ENCODE results near the gene SMURF1. TPM values are rescaled to one million over a fixed set of nuclear protein-coding genes. Genes with fewer than 3 reads are reported as not detected.

Gene SMURF1
- polyA plus RNA-seq, 3 donors from 2014 or later = 0.93 to 2.0 (median 1.2) TPM

- no peaks in the 10 kb centered on the region for H3K9me3 Mint-ChIP-seq
- no peak overlapping the region for H3K27ac Mint-ChIP-seq
- no peak overlapping the region for H3K4me3 Mint-ChIP-seq
- H3K4me1 Mint-ChIP-seq = no peaks in the 10 kb centered on the region
- no peak for DNase-seq
- H3K36me3 Mint-ChIP-seq = peaks cover 32 to 54% (median 48%) of the 10 kb centered on the region in 3 donors
- H3K27me3 Mint-ChIP-seq (ENCODE audit: low read depth in 3 of 3) = peaks cover 2 to 3% (median 2%) of the 10 kb centered on the region in 3 donors
These were observed 132.1 kb downstream of the SMURF1 start for GRCh38 chr7:99011706-99012404.

- DNase-seq = no peak
- Mint-ChIP-seq H3K4me1 (no peaks in the 10 kb centered on the region), H3K4me3 (no peak overlapping the region), H3K36me3 (peaks cover 31 to 54% (median 47%) of the 10 kb centered on the region in 3 donors), H3K9me3 (no peaks in the 10 kb centered on the region), H3K27ac (no peak overlapping the region), H3K27me3 (ENCODE audit: low read depth in 3 of 3) (peaks cover 2 to 3% (median 3%) of the 10 kb centered on the region in 3 donors)
These were observed 132.6 kb downstream of the SMURF1 start for GRCh38 chr7:99011341-99011705.

- no peaks in the 10 kb centered on the region for H3K9me3 Mint-ChIP-seq
- peaks cover 23 to 49% (median 41%) of the 10 kb centered on the region in 3 donors for H3K36me3 Mint-ChIP-seq
- no peak for DNase-seq
- peaks cover 2 to 5% (median 3%) of the 10 kb centered on the region in 3 donors for H3K27me3 Mint-ChIP-seq (ENCODE audit: low read depth in 3 of 3)
- peak overlapping the region in 2 of 6 donors; percentile 32 to 34 for H3K27ac Mint-ChIP-seq
- no peaks in the 10 kb centered on the region for H3K4me1 Mint-ChIP-seq
- H3K4me3 Mint-ChIP-seq = no peak overlapping the region
These were observed 133.6 kb downstream of the SMURF1 start for GRCh38 chr7:99010281-99010680.

GRCh38 chr7:99008921-99009530, 134.9 kb downstream of the SMURF1 start:
- Mint-ChIP-seq H3K4me1 (no peaks in the 10 kb centered on the region), H3K27me3 (ENCODE audit: low read depth in 3 of 3) (peaks cover 0 to 3% (median 3%) of the 10 kb centered on the region in 3 donors), H3K4me3 (no peak overlapping the region), H3K27ac (peak overlapping the region in 1 of 6 donors; percentile 29), H3K36me3 (peaks cover 20 to 47% (median 33%) of the 10 kb centered on the region in 3 donors), H3K9me3 (no peaks in the 10 kb centered on the region)
- DNase-seq = no peak

- no peaks in the 10 kb centered on the region for H3K4me1 Mint-ChIP-seq
- H3K36me3 Mint-ChIP-seq = peaks cover 20 to 47% (median 33%) of the 10 kb centered on the region in 3 donors
- no peaks in the 10 kb centered on the region for H3K9me3 Mint-ChIP-seq
- no peak overlapping the region for H3K27ac Mint-ChIP-seq
- no peak for DNase-seq
- H3K27me3 Mint-ChIP-seq (ENCODE audit: low read depth in 3 of 3) = peaks cover 0 to 3% (median 3%) of the 10 kb centered on the region in 3 donors
- H3K4me3 Mint-ChIP-seq = no peak overlapping the region
These were observed 135.7 kb downstream of the SMURF1 start for GRCh38 chr7:99008181-99008631.

GRCh38 chr7:99006739-99007424, 137.0 kb downstream of the SMURF1 start:
- no peak for DNase-seq
- H3K4me1 Mint-ChIP-seq = no peaks in the 10 kb centered on the region
- peaks cover 0 to 3% (median 3%) of the 10 kb centered on the region in 3 donors for H3K27me3 Mint-ChIP-seq (ENCODE audit: low read depth in 3 of 3)
- no peak overlapping the region for H3K4me3 Mint-ChIP-seq
- no peak overlapping the region for H3K27ac Mint-ChIP-seq
- peaks cover 20 to 35% (median 23%) of the 10 kb centered on the region in 3 donors for H3K36me3 Mint-ChIP-seq
- H3K9me3 Mint-ChIP-seq = no peaks in the 10 kb centered on the region

GRCh38 chr7:99005776-99006175, 138.1 kb downstream of the SMURF1 start:
- peaks cover 0 to 3% (median 3%) of the 10 kb centered on the region in 3 donors for H3K27me3 Mint-ChIP-seq (ENCODE audit: low read depth in 3 of 3)
- no peak overlapping the region for H3K4me3 Mint-ChIP-seq
- peaks cover 21 to 27% (median 21%) of the 10 kb centered on the region in 3 donors for H3K36me3 Mint-ChIP-seq
- no peak for DNase-seq
- H3K4me1 Mint-ChIP-seq = peaks cover 0 to 2% of the 10 kb centered on the region in 2 donors
- no peak overlapping the region for H3K27ac Mint-ChIP-seq
- no peaks in the 10 kb centered on the region for H3K9me3 Mint-ChIP-seq

- H3K36me3 Mint-ChIP-seq = peaks cover 15 to 21% (median 15%) of the 10 kb centered on the region in 3 donors
- H3K27me3 Mint-ChIP-seq (ENCODE audit: low read depth in 3 of 3) = peaks cover 0 to 3% (median 3%) of the 10 kb centered on the region in 3 donors
- H3K4me1 Mint-ChIP-seq = peaks cover 0 to 2% of the 10 kb centered on the region in 2 donors
- H3K9me3 Mint-ChIP-seq = no peaks in the 10 kb centered on the region
- DNase-seq = no peak
- no peak overlapping the region for H3K4me3 Mint-ChIP-seq
- peak overlapping the region in 2 of 6 donors; percentile 43 to 48 for H3K27ac Mint-ChIP-seq
These were observed 139.0 kb downstream of the SMURF1 start for GRCh38 chr7:99004781-99005500.

- Mint-ChIP-seq H3K4me1 (peaks cover 0 to 2% of the 10 kb centered on the region in 2 donors), H3K9me3 (no peaks in the 10 kb centered on the region), H3K36me3 (peaks cover 15 to 25% (median 15%) of the 10 kb centered on the region in 3 donors), H3K4me3 (no peak overlapping the region), H3K27me3 (ENCODE audit: low read depth in 3 of 3) (peaks cover 0 to 3% (median 3%) of the 10 kb centered on the region in 3 donors), H3K27ac (no peak overlapping the region)
- no peak for DNase-seq
These were observed 139.7 kb downstream of the SMURF1 start for GRCh38 chr7:99004216-99004615.

GRCh38 chr7:99003419-99003818, 140.5 kb downstream of the SMURF1 start:
- DNase-seq = no peak
- H3K36me3 Mint-ChIP-seq = peaks cover 15 to 27% (median 19%) of the 10 kb centered on the region in 3 donors
- no peak overlapping the region for H3K27ac Mint-ChIP-seq
- peaks cover 0 to 3% (median 2%) of the 10 kb centered on the region in 3 donors for H3K27me3 Mint-ChIP-seq (ENCODE audit: low read depth in 3 of 3)
- H3K4me3 Mint-ChIP-seq = no peak overlapping the region
- H3K9me3 Mint-ChIP-seq = no peaks in the 10 kb centered on the region
- H3K4me1 Mint-ChIP-seq = peaks cover 0 to 2% of the 10 kb centered on the region in 2 donors

GRCh38 chr7:99002827-99003212, 141.1 kb downstream of the SMURF1 start:
- Mint-ChIP-seq H3K9me3 (no peaks in the 10 kb centered on the region), H3K36me3 (peaks cover 15 to 27% (median 21%) of the 10 kb centered on the region in 3 donors), H3K27me3 (ENCODE audit: low read depth in 3 of 3) (peaks cover 0 to 3% (median 2%) of the 10 kb centered on the region in 3 donors), H3K27ac (peak overlapping the region in 1 of 6 donors; percentile 61), H3K4me3 (no peak overlapping the region), H3K4me1 (peaks cover 0 to 2% of the 10 kb centered on the region in 2 donors)
- no peak for DNase-seq

- H3K27me3 Mint-ChIP-seq (ENCODE audit: low read depth in 3 of 3) = peaks cover 0 to 3% (median 2%) of the 10 kb centered on the region in 3 donors
- no peak for DNase-seq
- H3K9me3 Mint-ChIP-seq = no peaks in the 10 kb centered on the region
- H3K4me1 Mint-ChIP-seq = peaks cover 0 to 2% of the 10 kb centered on the region in 2 donors
- peak overlapping the region in 4 of 6 donors; percentile 12 to 61 (median 42) for H3K27ac Mint-ChIP-seq
- no peak overlapping the region for H3K4me3 Mint-ChIP-seq
- peaks cover 15 to 27% (median 21%) of the 10 kb centered on the region in 3 donors for H3K36me3 Mint-ChIP-seq
These were observed 141.6 kb downstream of the SMURF1 start for GRCh38 chr7:99002148-99002826.
